WTC11 (cell line): ENCODE measurements around the gene TEX101. TPM values are rescaled to one million over a fixed set of nuclear protein-coding genes. Genes with fewer than 3 reads are reported as not detected.

ENCODE experiments used
- ATAC-seq: fragments of 200-7000 bp; cut with Tn5 transposase; 2 replicates; pipeline ENCODE4 v1.10.0; 2021; ENCODE audit warnings: mild to moderate bottlenecking, moderate library complexity
- CTCF ChIA-PET: fragments of 300-600 bp; sonication (Branson Sonifier 250); formaldehyde crosslinking; loops from one replicate; lab custom pipeline; 2021; ENCODE audit warnings: antibody characterized with exemption; lab: Charles Lee
- POLR2A ChIA-PET: fragments of 350-600 bp; sonication (Branson Sonifier 250); formaldehyde crosslinking; loops from one replicate; lab custom pipeline; 2021; ENCODE audit warnings: antibody characterized with exemption; lab: Charles Lee
- DNase-seq: peaks from one replicate; pipeline ENCODE4 v3.0.0; 2021; ENCODE audit warnings: low spot score
- H3K27ac Mint-ChIP-seq: 2 replicates; pipeline ENCODE4 v1.8.0; 2021; ENCODE audit warnings: mixed read lengths
- H3K27me3 Mint-ChIP-seq: 2 replicates; pipeline ENCODE4 v1.8.0; 2021; ENCODE audit warnings: low read depth, mild to moderate bottlenecking, moderate library complexity, mixed read lengths
- H3K36me3 Mint-ChIP-seq: 2 replicates; pipeline ENCODE4 v1.8.0; 2021; ENCODE audit warnings: mixed read lengths
- H3K4me1 Mint-ChIP-seq: 2 replicates; pipeline ENCODE4 v1.8.0; 2022; ENCODE audit warnings: mixed read lengths
- H3K4me3 Mint-ChIP-seq: 2 replicates; pipeline ENCODE4 v1.8.0; 2021; ENCODE audit warnings: mild to moderate bottlenecking, moderate library complexity, mixed read lengths
- H3K9me3 Mint-ChIP-seq: 2 replicates; pipeline ENCODE4 v1.8.0; 2021; ENCODE audit warnings: mixed read lengths
- ATF1 ChIP-seq: sonication (generic); formaldehyde crosslinking; IDR thresholded peaks from 2 replicates; pipeline ENCODE4 v1.8.1; 2023; ENCODE audit warnings: mild to moderate bottlenecking, moderate library complexity, missing genetic modification reagents
- ELF4 ChIP-seq: sonication (generic); formaldehyde crosslinking; IDR thresholded peaks from 2 replicates; pipeline ENCODE4 v1.8.1; 2022; ENCODE audit warnings: low read depth, mild to moderate bottlenecking, moderate library complexity, missing genetic modification reagents
- FOXJ3 ChIP-seq: sonication (generic); formaldehyde crosslinking; IDR thresholded peaks from 2 replicates; pipeline ENCODE4 v1.9.0; 2021; ENCODE audit warnings: missing genetic modification reagents, mild to moderate bottlenecking, borderline replicate concordance
- IRF1 ChIP-seq: sonication (generic); formaldehyde crosslinking; IDR thresholded peaks from 2 replicates; pipeline ENCODE4 v1.8.0; 2023; ENCODE audit warnings: missing genetic modification reagents
- IRF2 ChIP-seq: sonication (generic); formaldehyde crosslinking; IDR thresholded peaks from 2 replicates; pipeline ENCODE4 v1.8.0; 2022; ENCODE audit warnings: low read depth, missing genetic modification reagents, borderline replicate concordance
- JUN ChIP-seq: sonication (generic); formaldehyde crosslinking; IDR thresholded peaks from 2 replicates; pipeline ENCODE4 v1.8.0; 2023; ENCODE audit warnings: mild to moderate bottlenecking, missing genetic modification reagents
- MXD4 ChIP-seq: fragments of 250-450 bp; sonication (Bioruptor Pico); IDR thresholded peaks from 2 replicates; pipeline ENCODE4 v1.8.0; 2021; ENCODE audit warnings: mild to moderate bottlenecking, moderate library complexity, borderline replicate concordance
- RELA ChIP-seq: sonication (generic); formaldehyde crosslinking; IDR thresholded peaks from 2 replicates; pipeline ENCODE4 v1.8.1; 2022; ENCODE audit warnings: missing genetic modification reagents, mild to moderate bottlenecking, borderline replicate concordance
- SOX15 ChIP-seq: fragments of 250-450 bp; sonication (Bioruptor Pico); IDR thresholded peaks from 2 replicates; pipeline ENCODE4 v1.9.0; 2021; ENCODE audit warnings: mild to moderate bottlenecking
- TEAD1 ChIP-seq: sonication (generic); formaldehyde crosslinking; IDR thresholded peaks from 2 replicates; pipeline ENCODE4 v1.8.0; 2022; ENCODE audit warnings: mild to moderate bottlenecking, missing genetic modification reagents
- TEAD4 ChIP-seq: sonication (generic); formaldehyde crosslinking; IDR thresholded peaks from 2 replicates; pipeline ENCODE4 v1.8.0; 2022; ENCODE audit warnings: mild to moderate bottlenecking, missing genetic modification reagents
- ZNF121 ChIP-seq: sonication (generic); formaldehyde crosslinking; IDR thresholded peaks from 2 replicates; pipeline ENCODE4 v1.8.0; 2023; ENCODE audit warnings: missing genetic modification reagents
- ZNF671 ChIP-seq: fragments of 250-450 bp; sonication (Bioruptor Pico); IDR thresholded peaks from 2 replicates; pipeline ENCODE4 v1.8.0; 2021; ENCODE audit warnings: mild to moderate bottlenecking
- total RNA-seq: library from RNA; stranded (reverse); gene quantifications from 3 replicates; pipeline ENCODE4 v1.2.3, GENCODE V29; 2021
- TF ChIP-seq, protein P1 (sequence below): sonication (generic); formaldehyde crosslinking; IDR thresholded peaks from 2 replicates; pipeline ENCODE4 v1.8.1; 2022; ENCODE audit warnings: low read depth, mild to moderate bottlenecking, moderate library complexity, missing genetic modification reagents, borderline replicate concordance
- TF ChIP-seq, protein P2 (sequence below): fragments of 250-450 bp; sonication (Bioruptor Pico); IDR thresholded peaks from 2 replicates; pipeline ENCODE4 v2.1.2; 2022; ENCODE audit warnings: mild to moderate bottlenecking, moderate library complexity
- TF ChIP-seq, protein P3 (sequence below): sonication (generic); formaldehyde crosslinking; IDR thresholded peaks from 2 replicates; pipeline ENCODE4 v1.8.1; 2022; ENCODE audit warnings: mild to moderate bottlenecking, moderate library complexity, missing genetic modification reagents
- TF ChIP-seq, protein P4 (sequence below): sonication (generic); formaldehyde crosslinking; IDR thresholded peaks from 2 replicates; pipeline ENCODE4 v1.8.1; 2022; ENCODE audit warnings: low read depth, missing genetic modification reagents, borderline replicate concordance
- TF ChIP-seq, protein P5 (sequence below): sonication (generic); formaldehyde crosslinking; conservative IDR thresholded peaks from 2 replicates; pipeline ENCODE4 v1.8.1; 2022; ENCODE audit warnings: mild to moderate bottlenecking, missing genetic modification reagents

The TEX101 gene
- total RNA-seq, 1 experiment from 2014 or later: not detected

DNA sequence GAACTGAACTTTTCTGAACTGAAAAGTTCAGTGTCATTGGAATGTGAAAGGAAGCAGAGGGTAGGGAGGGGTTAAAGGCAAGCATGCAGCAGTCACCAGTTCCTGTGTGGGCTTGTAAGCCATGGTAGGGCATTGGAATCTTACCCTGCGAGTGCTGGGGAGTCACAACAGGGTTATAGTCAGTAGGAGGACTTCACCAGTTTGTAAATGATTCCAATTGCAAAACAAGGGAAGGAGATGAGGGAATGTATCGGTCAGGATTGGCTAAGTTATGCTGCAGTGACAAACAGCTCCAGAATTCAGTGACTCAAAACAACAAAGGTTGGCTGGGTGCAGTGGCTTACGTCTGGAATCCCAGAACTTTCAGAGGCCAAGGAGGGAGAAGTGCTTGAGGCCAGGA, 37.9 kb downstream of the TEX101 start (continued):
- TF ChIP-seq, protein P1, sequence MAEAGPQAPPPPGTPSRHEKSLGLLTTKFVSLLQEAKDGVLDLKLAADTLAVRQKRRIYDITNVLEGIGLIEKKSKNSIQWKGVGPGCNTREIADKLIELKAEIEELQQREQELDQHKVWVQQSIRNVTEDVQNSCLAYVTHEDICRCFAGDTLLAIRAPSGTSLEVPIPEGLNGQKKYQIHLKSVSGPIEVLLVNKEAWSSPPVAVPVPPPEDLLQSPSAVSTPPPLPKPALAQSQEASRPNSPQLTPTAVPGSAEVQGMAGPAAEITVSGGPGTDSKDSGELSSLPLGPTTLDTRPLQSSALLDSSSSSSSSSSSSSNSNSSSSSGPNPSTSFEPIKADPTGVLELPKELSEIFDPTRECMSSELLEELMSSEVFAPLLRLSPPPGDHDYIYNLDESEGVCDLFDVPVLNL: no peak
- no peak for TF ChIP-seq TEAD1 (CRISPR knock-in tag)
- TF ChIP-seq FOXJ3 (CRISPR knock-in tag): no peak

DNA sequence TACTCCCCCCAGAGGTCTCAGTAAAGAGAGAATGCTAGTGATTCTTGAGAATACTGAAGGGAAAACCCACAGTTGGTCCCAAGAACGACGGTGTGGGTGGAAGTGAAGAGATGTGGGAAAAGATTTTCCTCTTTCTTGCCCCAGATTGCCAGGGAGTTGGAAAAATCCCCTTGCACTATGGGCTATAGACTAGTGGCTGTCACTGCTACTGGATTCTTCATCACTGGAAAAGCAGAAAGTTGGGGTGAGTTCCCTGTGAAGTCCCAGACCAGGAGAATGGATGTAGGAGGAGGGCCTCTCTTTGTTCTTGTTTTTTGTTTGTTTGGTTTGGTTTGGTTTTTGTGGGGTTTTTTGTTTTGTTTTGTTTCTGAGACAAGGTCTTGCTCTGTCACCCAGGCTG, 39.3 kb downstream of the TEX101 start:
- Mint-ChIP-seq H3K36me3 (peaks cover 4% of the 10 kb centered on the region; the same call in 1 of the 2 replicates), H3K4me3 (no peak overlapping the region), H3K4me1 (peaks cover 13% of the 10 kb centered on the region), H3K27me3 (peaks cover 10% of the 10 kb centered on the region), H3K27ac (no peak overlapping the region), H3K9me3 (peaks cover 11% of the 10 kb centered on the region)
- POLR2A ChIA-PET: interaction anchor here (0.6 kb wide), 1 partner anchor 67 kb away, joined by 4 read pairs; no protein-coding TSS in a partner anchor
- no peak for DNase-seq
- CTCF ChIA-PET: interaction anchor here (1.2 kb wide), 2 partner anchors 9 to 65 kb away, joined by 3 read pairs; no protein-coding TSS in a partner anchor
- TF ChIP-seq SOX15 (CRISPR knock-in tag) (no peak), TEAD4 (CRISPR knock-in tag) (no peak), IRF1 (CRISPR knock-in tag) (no peak), ZNF671 (no peak), ELF4 (CRISPR knock-in tag) (no peak), ATF1 (CRISPR knock-in tag) (no peak), JUN (CRISPR knock-in tag) (no peak), RELA (no peak), MXD4 (CRISPR knock-in tag) (no peak), ZNF121 (no peak), IRF2 (CRISPR knock-in tag) (no peak)
- TF ChIP-seq, protein P2, sequence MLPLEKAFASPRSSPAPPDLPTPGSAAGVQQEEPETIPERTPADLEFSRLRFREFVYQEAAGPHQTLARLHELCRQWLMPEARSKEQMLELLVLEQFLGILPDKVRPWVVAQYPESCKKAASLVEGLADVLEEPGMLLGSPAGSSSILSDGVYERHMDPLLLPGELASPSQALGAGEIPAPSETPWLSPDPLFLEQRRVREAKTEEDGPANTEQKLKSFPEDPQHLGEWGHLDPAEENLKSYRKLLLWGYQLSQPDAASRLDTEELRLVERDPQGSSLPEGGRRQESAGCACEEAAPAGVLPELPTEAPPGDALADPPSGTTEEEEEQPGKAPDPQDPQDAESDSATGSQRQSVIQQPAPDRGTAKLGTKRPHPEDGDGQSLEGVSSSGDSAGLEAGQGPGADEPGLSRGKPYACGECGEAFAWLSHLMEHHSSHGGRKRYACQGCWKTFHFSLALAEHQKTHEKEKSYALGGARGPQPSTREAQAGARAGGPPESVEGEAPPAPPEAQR (CRISPR knock-in tag): no peak
- TF ChIP-seq, protein P3, sequence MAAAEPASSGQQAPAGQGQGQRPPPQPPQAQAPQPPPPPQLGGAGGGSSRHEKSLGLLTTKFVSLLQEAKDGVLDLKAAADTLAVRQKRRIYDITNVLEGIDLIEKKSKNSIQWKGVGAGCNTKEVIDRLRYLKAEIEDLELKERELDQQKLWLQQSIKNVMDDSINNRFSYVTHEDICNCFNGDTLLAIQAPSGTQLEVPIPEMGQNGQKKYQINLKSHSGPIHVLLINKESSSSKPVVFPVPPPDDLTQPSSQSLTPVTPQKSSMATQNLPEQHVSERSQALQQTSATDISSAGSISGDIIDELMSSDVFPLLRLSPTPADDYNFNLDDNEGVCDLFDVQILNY (CRISPR knock-in tag): no peak
- TF ChIP-seq, protein P4, sequence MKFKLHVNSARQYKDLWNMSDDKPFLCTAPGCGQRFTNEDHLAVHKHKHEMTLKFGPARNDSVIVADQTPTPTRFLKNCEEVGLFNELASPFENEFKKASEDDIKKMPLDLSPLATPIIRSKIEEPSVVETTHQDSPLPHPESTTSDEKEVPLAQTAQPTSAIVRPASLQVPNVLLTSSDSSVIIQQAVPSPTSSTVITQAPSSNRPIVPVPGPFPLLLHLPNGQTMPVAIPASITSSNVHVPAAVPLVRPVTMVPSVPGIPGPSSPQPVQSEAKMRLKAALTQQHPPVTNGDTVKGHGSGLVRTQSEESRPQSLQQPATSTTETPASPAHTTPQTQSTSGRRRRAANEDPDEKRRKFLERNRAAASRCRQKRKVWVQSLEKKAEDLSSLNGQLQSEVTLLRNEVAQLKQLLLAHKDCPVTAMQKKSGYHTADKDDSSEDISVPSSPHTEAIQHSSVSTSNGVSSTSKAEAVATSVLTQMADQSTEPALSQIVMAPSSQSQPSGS (CRISPR knock-in tag): no peak
- TF ChIP-seq, protein P5, sequence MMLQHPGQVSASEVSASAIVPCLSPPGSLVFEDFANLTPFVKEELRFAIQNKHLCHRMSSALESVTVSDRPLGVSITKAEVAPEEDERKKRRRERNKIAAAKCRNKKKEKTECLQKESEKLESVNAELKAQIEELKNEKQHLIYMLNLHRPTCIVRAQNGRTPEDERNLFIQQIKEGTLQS: no peak
- ATAC-seq: no peak
